PFSK-1 (cell line): Measurements from ENCODE around the gene ASB8. TPM values are rescaled to one million over a fixed set of nuclear protein-coding genes. Genes with fewer than 3 reads are reported as not detected.

ENCODE experiments used
- FOXP2 ChIP-seq: optimal IDR thresholded peaks from 2 replicates; pipeline ENCODE3; 2011; ENCODE audit warnings: borderline replicate concordance, control low read depth, inconsistent platforms; ENCODE audit not compliant: insufficient read depth; ENCODE audit errors: extremely low read length, extremely low read depth
- POLR2AphosphoS5 ChIP-seq: IDR thresholded peaks from 2 replicates; pipeline ENCODE4 v1.6.1; 2012; ENCODE audit warnings: low read depth, mild to moderate bottlenecking, control low read depth, low read length, moderate library complexity
- SIN3A ChIP-seq: IDR thresholded peaks from 2 replicates; pipeline ENCODE4 v1.6.1; 2012; ENCODE audit warnings: mild to moderate bottlenecking, low read length, moderate library complexity, borderline replicate concordance; ENCODE audit not compliant: insufficient read depth
- TAF1 ChIP-seq: IDR thresholded peaks from 2 replicates; pipeline ENCODE4 v1.6.1; 2012; ENCODE audit warnings: low read length, control low read depth, borderline replicate concordance; ENCODE audit not compliant: insufficient read depth
- polyA plus RNA-seq: library from polyadenylated mRNA; unstranded; fragments of >200 nt; gene quantifications from one replicate; pipeline ENCODE4 v1.2.1, GENCODE V29; 2012; ENCODE audit warnings: low read depth, missing spikeins; ENCODE audit not compliant: insufficient read length
- TF ChIP-seq, protein P1 (sequence below), 2 experiments: IDR thresholded peaks; 2 replicates each; pipeline versions ENCODE4 v1.6.1 to v1.8.0; 2011 to 2012; ENCODE audit warnings: low read depth in 2 of 2, low read length in 2 of 2, control low read depth in 1 of 2, inconsistent platforms in 1 of 2, mild to moderate bottlenecking in 1 of 2, moderate library complexity in 1 of 2; ENCODE audit not compliant: insufficient read depth in 1 of 2

Gene ASB8, protein sequence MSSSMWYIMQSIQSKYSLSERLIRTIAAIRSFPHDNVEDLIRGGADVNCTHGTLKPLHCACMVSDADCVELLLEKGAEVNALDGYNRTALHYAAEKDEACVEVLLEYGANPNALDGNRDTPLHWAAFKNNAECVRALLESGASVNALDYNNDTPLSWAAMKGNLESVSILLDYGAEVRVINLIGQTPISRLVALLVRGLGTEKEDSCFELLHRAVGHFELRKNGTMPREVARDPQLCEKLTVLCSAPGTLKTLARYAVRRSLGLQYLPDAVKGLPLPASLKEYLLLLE
- polyA plus RNA-seq: 17.7 TPM

DNA sequence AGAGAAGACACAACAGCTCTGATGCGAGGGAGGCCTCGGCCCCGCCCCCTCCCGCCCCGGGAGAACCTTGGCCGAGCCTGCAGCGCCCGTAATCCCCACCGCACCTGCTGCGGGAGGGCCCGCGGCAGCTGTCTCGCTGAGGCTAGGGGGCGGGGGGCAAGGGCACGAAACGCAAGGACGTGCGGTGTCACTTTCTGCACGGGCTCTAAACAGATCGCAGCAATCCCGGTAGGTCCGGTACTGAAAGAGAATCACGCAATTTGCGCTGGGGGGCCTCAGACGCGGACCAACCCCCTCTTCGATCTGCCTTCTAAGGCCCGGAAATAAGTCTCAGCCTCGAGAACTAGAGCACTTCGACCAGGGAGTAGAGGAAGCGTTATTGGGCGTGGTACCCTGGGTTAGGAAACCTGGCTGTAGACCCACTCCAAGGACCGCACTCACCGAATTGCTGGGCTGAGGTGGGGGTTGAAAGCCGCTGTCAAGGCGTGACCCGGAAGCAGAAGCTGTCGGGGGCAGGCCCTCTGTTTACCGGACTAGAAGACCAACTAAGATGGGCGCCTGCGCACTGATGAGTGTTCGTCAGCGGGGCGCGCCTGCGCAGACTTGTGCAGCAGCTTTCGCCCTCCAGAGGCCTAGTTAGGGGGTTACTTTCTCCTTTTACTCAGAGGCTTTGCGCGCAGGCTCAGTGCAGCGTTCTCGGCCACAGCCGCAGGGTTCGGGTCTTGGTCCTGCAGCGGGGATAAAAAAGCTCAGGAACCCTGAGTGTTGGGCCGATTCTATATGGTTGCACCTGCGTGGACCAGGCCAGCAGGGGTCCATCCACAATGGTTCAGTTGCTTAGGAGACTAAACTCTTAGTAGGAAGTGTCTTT lies at the start of gene ASB8:
ASB8 (minus strand) TSS at position 498 of the 871 bp plus-strand sequence. CDS start 4,019 bp downstream, outside the sequence.
- TF ChIP-seq POLR2AphosphoS5 (peak; percentile 93), TAF1 (0 out of 2 replicates have a peak, but pooled peaks have one; percentile 40), SIN3A (0 out of 2 replicates have a peak, but pooled peaks have one; percentile 30), FOXP2 (peak; percentile 96)
- TF ChIP-seq, protein P1, sequence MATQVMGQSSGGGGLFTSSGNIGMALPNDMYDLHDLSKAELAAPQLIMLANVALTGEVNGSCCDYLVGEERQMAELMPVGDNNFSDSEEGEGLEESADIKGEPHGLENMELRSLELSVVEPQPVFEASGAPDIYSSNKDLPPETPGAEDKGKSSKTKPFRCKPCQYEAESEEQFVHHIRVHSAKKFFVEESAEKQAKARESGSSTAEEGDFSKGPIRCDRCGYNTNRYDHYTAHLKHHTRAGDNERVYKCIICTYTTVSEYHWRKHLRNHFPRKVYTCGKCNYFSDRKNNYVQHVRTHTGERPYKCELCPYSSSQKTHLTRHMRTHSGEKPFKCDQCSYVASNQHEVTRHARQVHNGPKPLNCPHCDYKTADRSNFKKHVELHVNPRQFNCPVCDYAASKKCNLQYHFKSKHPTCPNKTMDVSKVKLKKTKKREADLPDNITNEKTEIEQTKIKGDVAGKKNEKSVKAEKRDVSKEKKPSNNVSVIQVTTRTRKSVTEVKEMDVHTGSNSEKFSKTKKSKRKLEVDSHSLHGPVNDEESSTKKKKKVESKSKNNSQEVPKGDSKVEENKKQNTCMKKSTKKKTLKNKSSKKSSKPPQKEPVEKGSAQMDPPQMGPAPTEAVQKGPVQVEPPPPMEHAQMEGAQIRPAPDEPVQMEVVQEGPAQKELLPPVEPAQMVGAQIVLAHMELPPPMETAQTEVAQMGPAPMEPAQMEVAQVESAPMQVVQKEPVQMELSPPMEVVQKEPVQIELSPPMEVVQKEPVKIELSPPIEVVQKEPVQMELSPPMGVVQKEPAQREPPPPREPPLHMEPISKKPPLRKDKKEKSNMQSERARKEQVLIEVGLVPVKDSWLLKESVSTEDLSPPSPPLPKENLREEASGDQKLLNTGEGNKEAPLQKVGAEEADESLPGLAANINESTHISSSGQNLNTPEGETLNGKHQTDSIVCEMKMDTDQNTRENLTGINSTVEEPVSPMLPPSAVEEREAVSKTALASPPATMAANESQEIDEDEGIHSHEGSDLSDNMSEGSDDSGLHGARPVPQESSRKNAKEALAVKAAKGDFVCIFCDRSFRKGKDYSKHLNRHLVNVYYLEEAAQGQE (IDR thresholded peaks at IDR 0.05; ENCODE audit: insufficient read depth in 1 of 2, low read depth in 2 of 2, low read length in 2 of 2): 0 out of 4 replicates have a peak, but pooled peaks of 1 of the 2 experiments have one; percentile 11

DNA sequence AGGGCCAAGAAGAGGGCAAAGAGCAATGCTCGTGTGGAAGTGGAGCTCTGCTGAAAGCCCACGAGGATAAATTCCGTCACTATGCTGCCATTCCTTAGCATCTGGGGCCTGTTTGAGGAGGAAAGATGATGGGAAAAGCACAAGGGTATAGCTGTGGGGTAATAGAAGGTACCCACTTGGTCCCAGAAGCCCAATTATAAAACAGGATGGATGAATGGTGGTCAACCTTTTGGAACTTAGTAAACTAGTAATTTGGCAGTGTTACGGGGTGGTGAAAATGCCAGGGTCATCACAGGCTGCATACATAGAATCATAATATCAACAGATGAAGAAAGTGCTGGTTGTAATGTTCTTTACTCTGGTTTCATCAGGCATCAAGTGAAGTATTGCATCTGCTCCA lies 45.9 kb upstream of the ASB8 start, which contains the start of gene OR10AD1:
OR10AD1 (minus strand) TSS at position 101 of the 400 bp plus-strand sequence; CDS start at position 101, 0 bp downstream.
- TF ChIP-seq, protein P1 (IDR thresholded peaks at IDR 0.05; ENCODE audit: insufficient read depth in 1 of 2, low read depth in 2 of 2, low read length in 2 of 2): no peak
- TF ChIP-seq FOXP2 (no peak), TAF1 (no peak), SIN3A (no peak), POLR2AphosphoS5 (no peak)

DNA sequence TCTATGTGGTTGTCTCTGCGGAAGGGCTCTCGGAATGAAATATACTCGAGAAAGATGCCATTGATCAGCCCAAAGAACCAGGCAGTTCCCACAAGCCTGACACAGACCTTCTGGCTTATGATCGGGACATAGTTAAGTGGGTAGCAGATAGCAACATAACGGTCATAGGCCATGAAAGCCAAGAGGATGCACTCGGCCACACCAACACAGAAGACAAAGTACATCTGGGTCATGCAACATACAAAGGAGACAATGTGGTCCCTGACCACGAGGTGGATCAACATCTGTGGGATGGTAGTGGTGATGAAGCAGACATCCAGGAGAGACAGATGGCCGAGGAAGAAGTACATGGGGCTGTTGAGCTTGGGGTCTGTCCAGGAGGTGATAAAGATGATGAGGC lies 45.5 kb upstream of the ASB8 start:
- no peak for TF ChIP-seq TAF1
- TF ChIP-seq, protein P1 (IDR thresholded peaks at IDR 0.05; ENCODE audit: insufficient read depth in 1 of 2, low read depth in 2 of 2, low read length in 2 of 2): no peak
- TF ChIP-seq FOXP2: no peak
- no peak for TF ChIP-seq POLR2AphosphoS5
- TF ChIP-seq SIN3A: no peak

DNA sequence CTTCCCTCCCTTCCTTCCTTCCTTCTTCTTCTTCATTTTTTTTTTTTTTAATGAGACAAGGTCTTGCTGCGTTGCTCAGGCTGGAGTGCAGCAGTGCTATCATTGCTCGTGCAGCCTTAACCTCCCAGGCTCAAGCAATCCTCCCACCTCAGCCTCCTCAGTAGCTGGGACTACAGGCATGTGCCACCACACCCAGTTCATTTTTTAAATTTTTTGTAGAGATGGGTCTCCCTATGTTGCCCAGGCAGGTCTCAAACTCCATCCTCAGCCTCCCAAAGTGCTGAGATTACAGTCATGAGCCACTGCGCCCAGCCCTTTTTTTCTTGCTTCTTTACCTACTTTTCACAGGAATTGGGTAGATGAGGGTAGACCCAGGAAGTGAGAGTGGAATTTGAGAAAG lies 44.2 kb upstream of the ASB8 start:
- TF ChIP-seq SIN3A (no peak), TAF1 (no peak), POLR2AphosphoS5 (no peak), FOXP2 (no peak)
- TF ChIP-seq, protein P1 (IDR thresholded peaks at IDR 0.05; ENCODE audit: insufficient read depth in 1 of 2, low read depth in 2 of 2, low read length in 2 of 2): no peak
